HG02642 (cell line): ENCODE data around the gene TRAPPC12.
"Not testable (repeated sequence)": the region's sequence is repeated elsewhere in the genome, so short reads cannot be mapped to it uniquely, and the experiment has no call there.

Experiments used
- ATAC-seq: cut with Tn5 transposase; IDR thresholded peaks from one replicate; pipeline ENCODE4 v1.9.1; 2021; ENCODE audit warnings: mild to moderate bottlenecking; ENCODE audit not compliant: unreplicated experiment, poor library complexity

TRAPPC12 gene

GRCh38 chr2:3379647-3380534 lies at the start of gene TRAPPC12:
TSS of gene TRAPPC12 (plus strand) at chr2:3379694. CDS start at chr2:3387624, 7,930 bp downstream.
- peak; percentile 81 for ATAC-seq

- no peak for ATAC-seq
Measured at GRCh38 chr2:3332133-3332532, 47.4 kb upstream of the TRAPPC12 start.

- no peak for ATAC-seq
Measured at GRCh38 chr2:3334392-3335345, 44.8 kb upstream of the TRAPPC12 start.

DNA sequence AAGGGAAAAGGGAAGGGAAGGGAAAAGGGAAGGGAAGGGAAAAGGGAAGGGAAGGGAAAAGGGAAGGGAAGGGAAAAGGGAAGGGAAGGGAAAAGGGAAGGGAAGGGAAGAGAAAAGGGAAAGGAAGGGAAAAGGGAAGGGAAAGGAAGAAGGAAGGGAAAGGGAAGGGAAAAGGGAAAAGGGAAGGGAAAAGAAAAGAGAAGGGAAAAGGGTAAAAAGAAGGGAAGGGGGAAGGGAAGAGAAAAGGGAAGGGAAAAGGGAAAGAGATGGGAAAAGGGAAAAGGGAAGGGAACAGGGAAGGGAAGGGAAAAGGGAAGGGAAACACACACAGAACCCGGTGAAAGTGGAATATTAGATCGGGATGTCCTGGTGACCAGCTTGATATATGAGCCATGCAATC lies 42.6 kb upstream of the TRAPPC12 start:
- no peak for ATAC-seq

DNA sequence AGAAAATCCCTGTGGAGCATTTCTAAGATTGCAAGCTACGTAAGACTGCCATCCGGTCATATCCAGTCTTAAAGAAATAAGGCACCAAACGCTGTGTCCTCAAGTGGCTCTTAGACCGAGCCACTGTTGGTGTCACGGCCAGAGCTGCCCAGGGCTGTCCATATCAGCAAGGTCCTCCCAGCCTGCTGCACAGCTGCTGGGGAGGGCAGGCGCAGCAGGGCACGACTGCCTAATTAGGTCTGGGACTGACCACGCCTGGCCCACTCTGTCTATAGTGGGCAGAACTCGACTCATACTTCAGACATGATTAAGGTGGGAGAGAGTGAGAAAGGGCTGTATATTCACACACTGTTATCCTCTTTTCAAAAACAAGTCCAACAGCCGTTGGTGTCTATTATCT lies 41.2 kb upstream of the TRAPPC12 start:
- no peak for ATAC-seq

GRCh38 chr2:3340144-3340543 lies 39.4 kb upstream of the TRAPPC12 start:
- no peak for ATAC-seq

GRCh38 chr2:3341336-3341735 lies 38.2 kb upstream of the TRAPPC12 start:
- ATAC-seq, result no peak

DNA sequence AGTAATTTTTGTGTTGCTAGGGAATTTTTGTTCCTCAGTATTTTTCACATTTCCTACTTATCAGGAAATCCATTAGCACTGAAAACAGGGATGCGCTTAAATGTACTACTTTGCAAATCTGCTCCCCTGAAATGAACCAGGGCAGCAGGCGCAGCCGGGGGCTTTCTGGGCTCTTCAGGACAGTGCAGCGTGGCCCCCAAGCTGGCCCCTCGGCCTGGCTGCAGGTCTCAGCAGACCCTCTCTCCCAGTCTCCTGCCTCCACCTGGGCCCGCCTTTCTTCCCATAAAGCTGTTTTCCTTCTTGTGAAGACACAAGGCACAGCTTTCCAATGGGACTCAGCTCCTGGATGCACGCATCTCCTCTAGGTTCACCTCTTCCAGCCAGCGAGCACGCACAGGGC lies 37.2 kb upstream of the TRAPPC12 start:
- ATAC-seq, result no peak

- no peak for ATAC-seq
Measured at GRCh38 chr2:3343012-3343411, 36.5 kb upstream of the TRAPPC12 start.

GRCh38 chr2:3344897-3345296 lies 34.6 kb upstream of the TRAPPC12 start:
- no peak for ATAC-seq

GRCh38 chr2:3345621-3346020 lies 33.9 kb upstream of the TRAPPC12 start:
- no peak for ATAC-seq

DNA sequence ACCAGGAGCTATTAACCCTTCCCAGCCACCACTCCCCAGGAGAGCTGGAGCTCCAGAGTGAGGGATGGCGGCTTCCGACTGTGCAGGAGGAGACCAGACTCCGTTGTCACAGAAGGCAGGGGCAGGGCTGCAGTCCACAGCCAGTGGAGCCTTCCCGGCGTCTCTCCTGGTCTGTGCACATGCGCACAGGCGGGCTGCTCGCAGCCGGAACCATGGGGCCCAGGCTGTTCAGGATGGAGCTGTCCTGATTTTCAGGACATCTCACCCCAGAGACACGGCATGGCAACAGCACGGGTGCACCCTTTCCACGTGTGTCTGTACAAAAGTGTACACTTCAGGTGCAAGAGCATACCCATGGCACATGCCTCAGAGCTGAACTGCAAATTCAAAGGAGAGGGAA lies 30.7 kb upstream of the TRAPPC12 start:
- no peak for ATAC-seq

GRCh38 chr2:3349211-3349693 lies 30.2 kb upstream of the TRAPPC12 start:
- ATAC-seq, result no peak

GRCh38 chr2:3354986-3355385 lies 24.5 kb upstream of the TRAPPC12 start:
- ATAC-seq, result no peak

DNA sequence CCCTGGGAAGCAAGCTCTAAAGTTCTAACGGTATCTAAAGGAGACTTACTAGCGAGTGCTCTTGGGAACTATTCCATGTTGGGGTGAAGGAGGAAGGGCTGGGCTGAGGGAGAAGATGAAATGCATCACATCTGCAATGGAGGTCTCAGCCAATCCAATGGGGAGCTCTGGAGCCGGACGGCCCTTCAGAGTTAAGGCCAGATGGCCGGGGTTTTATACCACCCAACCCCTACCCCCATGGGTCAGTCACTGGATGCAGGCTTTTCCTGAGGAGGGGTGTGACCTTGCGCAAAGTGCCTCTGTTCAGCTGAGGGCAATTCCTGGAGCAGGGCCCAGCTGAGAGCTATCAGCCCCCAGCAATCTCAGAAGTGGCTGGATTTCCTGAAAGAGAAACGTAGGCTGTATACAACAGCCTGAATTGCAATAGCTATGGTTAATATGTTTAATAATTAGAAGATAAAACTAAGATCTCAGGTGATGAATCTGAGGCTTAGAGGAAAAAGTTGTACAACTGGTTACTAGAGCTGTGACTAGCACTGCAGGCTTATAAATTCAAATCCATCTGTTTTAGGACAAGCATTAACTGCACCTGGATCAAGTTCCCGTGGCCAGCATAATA lies 23.4 kb upstream of the TRAPPC12 start:
- ATAC-seq, result no peak

GRCh38 chr2:3356799-3357198 lies 22.7 kb upstream of the TRAPPC12 start:
- ATAC-seq, result no peak

DNA sequence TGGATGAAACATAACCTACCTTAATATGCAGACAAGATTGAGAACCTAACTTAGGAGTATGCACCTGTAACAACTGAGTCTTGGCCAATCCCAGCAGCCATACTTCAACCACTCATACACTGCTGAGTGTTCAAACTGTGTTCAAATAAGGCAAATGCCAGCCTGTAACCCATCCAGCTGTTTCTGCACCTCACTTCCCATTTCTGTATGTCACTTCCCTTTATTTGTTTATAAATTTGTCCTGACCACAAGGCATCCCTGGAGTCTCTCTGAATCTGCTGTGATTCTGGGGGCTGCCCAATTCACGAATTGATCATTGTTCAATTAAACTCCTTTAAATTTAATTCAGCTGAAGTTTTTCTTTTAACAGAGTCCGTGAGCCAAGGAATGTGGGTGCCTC lies 22.0 kb upstream of the TRAPPC12 start:
- not testable (repeated sequence) for ATAC-seq

GRCh38 chr2:3357926-3358325 lies 21.6 kb upstream of the TRAPPC12 start:
- ATAC-seq, result no peak

- ATAC-seq, result no peak
Measured at GRCh38 chr2:3361518-3362389, 17.7 kb upstream of the TRAPPC12 start.

DNA sequence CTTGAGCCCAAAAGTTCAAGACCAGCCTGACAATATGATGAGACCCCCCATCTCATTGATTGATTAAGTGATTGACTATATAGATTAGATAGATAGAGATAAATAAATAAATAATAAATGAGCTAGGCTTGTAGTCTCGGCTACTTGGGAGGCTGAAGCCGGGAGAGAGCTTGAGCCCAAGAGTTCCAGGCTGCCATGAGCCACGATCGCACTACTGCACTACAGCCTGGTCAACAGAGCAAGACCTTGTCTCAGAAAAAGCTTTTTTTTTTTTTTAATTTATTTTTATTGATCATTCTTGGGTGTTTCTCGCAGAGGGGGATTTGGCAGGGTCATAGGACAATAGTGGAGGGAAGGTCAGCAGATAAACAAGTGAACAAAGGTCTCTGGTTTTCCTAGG lies 14.3 kb upstream of the TRAPPC12 start:
- ATAC-seq, result no peak
